GM12873 (cell line): ENCODE results near the gene ABL1.

Source experiments
- TF ChIP-seq, protein P1 (sequence below): IDR thresholded peaks from 2 replicates; pipeline ENCODE4 v1.5.1; 2012; ENCODE audit warnings: low read depth, mild to moderate bottlenecking, moderate library complexity, low read length, control low read depth; ENCODE audit not compliant: insufficient read depth; ENCODE audit errors: missing control alignments

The ABL1 gene

DNA sequence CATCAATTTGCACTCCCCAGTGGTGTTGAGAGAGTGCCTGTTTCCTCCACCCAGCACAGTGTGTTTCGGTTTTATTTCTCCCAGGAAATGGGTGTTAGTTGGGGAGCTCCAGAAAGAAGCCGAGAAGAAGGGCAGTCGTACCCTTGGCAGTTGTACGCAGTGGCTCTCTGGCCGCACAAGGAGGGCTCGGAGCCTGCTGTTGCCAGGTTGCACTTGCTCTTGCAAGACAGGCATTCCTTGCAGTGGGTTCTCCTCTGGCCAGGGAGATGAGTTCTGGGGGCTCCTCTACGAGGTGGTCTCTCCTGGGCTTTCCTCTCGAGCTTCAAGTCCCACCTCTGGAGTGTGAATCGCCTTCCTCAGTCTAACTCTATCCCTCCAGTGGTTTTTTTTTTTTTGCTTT is 32.5 kb downstream of the ABL1 start:
- TF ChIP-seq, protein P1, sequence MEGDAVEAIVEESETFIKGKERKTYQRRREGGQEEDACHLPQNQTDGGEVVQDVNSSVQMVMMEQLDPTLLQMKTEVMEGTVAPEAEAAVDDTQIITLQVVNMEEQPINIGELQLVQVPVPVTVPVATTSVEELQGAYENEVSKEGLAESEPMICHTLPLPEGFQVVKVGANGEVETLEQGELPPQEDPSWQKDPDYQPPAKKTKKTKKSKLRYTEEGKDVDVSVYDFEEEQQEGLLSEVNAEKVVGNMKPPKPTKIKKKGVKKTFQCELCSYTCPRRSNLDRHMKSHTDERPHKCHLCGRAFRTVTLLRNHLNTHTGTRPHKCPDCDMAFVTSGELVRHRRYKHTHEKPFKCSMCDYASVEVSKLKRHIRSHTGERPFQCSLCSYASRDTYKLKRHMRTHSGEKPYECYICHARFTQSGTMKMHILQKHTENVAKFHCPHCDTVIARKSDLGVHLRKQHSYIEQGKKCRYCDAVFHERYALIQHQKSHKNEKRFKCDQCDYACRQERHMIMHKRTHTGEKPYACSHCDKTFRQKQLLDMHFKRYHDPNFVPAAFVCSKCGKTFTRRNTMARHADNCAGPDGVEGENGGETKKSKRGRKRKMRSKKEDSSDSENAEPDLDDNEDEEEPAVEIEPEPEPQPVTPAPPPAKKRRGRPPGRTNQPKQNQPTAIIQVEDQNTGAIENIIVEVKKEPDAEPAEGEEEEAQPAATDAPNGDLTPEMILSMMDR = no peak

DNA sequence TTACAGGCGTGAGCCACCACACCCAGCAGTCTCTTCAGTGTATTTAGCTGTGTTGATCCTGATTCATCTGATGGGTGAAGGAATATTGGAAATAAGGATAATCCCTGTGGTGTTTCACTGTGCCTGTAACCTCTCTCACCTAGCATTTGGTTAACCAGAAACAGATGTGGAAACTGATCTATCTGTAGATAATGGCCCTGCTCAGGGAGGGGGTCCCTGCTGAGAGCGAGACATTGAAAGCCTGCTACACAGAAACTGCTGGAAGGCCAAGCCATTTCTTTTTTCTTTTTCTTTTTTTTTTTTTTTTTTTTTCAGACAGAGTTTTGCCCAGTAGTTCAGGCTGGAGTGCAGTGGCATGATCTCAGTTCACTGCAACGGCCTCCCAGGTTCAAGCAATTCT is 33.2 kb downstream of the ABL1 start:
- TF ChIP-seq, protein P1 = no peak

DNA sequence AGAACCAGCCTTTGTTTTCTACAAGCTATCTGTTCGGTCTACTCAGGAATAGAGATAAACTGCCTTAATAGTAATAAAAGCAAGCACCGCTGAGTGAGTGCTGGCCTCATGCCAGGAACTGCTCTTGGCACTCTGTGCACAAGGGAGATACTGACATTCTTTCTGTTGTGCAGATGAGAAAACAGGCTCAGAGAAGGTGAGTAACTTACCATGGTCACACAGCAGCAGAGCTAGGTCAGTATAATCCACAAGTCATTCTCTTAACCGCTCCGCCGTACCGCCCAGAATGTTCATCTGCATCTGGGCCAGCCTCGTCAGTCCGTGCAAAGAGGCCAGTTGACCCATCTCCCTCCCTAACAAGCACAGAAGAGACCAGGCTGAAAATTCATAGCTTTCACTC is 34.2 kb downstream of the ABL1 start:
- TF ChIP-seq, protein P1 = no peak

DNA sequence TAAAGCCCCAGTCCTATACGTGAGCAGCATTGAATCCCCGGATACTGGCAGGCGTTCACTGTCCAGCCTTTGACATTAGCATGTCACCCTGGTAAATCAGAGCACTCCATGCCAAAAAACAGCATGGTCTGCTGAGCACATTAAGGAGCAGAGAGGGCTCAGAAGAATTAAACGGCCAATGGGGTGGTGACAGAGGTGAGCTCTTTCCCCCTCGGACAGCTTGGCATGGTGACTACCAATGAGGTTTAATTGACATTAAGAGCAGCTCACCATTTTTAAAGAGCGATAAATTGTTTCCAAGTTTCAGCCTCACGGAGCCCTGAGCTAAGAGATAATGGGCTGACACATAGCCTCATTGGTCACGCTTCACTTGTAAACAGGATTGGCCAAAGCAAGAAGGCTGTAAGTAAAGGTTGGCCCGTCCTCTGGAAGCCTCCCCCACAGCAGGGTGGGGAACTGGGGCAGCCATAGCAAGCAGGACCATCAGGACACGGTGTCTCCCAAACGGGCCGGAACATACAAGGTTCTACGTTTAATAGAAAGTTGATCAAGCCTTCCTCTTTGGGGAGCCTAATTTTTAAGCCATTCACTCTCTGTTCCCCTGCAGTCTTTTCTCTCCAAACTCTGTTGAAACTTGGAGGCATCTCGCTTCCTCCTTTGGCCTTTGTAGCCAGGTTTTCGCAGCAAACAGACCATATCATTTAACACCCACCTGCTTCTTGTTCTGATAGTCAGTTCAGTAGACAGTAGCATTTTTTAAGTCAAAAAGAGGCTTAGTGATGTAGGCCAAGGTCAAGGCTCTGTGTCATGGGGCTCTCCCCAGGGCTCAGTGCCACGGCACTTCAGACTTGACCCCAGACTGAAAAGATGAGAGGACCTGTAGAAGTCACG is 35.7 kb downstream of the ABL1 start:
- TF ChIP-seq, protein P1 = no peak

DNA sequence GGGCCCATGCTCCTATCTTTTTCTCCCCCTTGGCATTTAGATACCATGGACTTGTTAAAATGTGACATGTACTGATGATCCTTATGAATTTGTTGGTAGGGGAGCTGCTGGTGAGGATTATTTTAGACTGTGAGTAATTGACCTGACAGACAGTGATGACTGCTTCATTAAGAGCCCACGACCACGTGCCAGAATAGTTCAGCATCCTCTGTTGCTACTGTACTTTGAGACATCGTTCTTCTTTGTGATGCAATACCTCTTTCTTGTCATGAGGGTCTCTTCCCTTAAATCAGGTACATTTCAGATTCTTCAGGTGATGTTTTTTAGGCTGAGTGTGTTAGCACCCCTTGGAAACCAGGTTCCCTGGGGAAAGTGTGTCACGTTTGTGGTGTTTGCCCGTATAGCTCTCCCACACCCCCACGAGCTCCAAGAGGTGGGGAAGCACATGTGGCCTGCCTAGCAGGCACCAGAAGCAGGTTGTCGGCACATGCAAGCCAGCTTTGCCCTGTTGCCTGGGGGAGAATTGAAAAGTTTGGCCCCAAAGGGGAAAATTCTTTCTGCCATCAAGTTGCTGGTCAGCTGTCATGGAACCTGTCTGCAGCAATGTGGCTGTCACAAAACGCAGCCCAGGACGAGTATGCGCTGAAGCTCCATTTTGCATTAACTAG is 36.5 kb downstream of the ABL1 start:
- TF ChIP-seq, protein P1 = no peak

DNA sequence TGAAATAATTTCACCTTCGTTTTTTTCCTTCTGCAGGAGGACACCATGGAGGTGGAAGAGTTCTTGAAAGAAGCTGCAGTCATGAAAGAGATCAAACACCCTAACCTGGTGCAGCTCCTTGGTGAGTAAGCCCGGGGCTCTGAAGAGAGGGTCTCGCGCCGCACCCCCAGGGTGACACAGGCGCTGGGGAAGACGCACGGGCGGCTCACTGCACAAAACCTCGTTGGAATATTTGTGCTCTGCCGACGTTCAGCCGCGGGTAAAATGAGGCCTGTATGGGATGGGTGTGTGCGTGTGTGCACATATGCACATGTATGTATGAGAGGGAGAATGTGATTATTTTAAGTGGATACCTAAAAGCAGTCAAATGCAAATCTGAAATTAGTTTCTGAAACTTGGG is 37.0 kb downstream of the ABL1 start:
- TF ChIP-seq, protein P1 = no peak

DNA sequence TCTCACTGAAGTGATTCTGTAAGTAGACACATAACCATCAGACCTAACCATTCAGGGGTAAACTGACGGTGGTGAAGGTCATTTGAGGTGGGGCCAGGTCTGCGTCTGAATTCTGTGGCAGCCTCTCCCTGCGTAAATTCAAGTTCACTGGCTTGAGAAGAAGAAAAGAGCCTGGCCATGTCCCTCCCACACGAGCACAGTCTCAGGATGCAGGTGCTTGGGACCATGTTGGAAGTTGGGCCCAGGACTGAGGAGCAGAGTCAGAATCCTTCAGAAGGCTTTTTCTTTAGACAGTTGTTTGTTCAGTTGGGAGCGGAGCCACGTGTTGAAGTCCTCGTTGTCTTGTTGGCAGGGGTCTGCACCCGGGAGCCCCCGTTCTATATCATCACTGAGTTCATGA is 37.5 kb downstream of the ABL1 start:
- TF ChIP-seq, protein P1 = no peak
